ENCODE data around the gene RHOT2.
A peak's percentile ranks its signal among the peaks of the same experiment; 100 is the strongest.

RHOT2 gene

DNA sequence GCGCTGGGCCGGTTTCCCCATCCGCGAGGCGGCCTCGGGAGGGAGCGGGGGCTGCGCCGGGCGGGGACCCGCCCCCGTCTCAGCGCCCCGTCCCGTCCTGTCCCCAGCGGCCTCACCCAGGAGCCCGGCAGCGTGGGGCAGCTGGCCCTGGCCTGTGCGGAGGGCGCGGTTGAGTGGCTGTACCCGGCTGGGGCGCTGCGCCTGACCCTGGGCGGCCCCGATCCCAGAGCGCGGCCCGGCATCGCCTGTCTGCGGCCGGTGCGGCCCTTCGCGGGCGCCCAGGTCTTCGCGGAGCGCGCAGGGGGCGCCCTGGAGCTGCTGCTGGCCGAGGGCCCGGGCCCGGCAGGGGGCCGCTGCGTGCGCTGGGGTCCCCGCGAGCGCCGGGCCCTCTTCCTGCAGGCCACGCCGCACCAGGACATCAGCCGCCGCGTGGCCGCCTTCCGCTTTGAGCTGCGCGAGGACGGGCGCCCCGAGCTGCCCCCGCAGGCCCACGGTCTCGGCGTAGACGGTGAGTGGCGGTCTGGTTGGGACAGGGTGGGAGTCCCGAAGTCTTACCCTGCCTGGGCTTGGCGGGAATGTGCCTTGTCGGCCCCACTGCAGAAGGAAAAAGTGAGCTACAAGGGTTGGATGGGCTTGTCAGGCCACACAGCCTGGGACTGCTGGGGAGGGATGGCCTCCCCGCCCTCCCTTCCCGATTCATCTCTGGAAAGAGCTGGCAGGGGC lies 47.7 kb downstream of the RHOT2 start:
- no peak for DNase-seq (ENCODE audit: low read depth)

DNA sequence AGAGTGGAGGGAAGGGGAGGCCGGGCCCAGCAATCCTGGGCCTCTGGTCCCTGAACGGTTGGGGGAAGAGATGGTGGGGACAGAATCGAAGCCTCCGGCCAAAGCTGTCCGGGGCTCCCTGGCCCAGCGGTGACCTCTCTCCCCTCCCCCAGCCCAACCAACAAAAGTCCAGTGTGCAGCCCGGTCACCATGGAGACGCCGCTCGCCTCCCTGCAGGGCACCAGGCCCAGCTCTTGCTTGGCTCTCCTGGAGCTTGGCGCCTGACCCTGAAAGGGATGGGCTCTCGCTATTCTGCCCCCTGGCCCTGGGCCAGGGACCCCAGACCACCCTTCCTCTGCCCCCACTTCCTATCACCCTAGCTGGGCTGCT lies 48.3 kb downstream of the RHOT2 start:
- no peak for DNase-seq (ENCODE audit: low read depth)

DNA sequence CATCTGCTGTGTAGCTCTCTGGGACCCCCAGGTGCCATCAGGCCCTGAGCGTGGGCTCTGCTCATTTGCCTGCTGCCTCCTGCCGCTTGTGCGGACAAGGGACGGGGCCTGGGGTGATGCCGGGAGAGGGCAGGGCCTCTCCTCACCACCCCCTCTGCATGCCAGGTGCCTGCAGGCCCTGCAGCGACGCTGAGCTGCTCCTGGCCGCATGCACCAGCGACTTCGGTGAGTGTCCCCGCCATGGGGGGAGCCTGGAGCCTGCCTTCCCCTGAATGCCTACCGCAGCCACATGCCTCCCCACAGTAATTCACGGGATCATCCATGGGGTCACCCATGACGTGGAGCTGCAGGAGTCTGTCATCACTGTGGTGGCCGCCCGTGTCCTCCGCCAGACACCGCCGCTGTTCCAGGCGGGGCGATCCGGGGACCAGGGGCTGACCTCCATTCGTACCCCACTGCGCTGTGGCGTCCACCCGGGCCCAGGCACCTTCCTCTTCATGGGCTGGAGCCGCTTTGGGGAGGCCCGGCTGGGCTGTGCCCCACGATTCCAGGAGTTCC lies 48.9 kb downstream of the RHOT2 start:
- no peak for DNase-seq (ENCODE audit: low read depth)

DNA sequence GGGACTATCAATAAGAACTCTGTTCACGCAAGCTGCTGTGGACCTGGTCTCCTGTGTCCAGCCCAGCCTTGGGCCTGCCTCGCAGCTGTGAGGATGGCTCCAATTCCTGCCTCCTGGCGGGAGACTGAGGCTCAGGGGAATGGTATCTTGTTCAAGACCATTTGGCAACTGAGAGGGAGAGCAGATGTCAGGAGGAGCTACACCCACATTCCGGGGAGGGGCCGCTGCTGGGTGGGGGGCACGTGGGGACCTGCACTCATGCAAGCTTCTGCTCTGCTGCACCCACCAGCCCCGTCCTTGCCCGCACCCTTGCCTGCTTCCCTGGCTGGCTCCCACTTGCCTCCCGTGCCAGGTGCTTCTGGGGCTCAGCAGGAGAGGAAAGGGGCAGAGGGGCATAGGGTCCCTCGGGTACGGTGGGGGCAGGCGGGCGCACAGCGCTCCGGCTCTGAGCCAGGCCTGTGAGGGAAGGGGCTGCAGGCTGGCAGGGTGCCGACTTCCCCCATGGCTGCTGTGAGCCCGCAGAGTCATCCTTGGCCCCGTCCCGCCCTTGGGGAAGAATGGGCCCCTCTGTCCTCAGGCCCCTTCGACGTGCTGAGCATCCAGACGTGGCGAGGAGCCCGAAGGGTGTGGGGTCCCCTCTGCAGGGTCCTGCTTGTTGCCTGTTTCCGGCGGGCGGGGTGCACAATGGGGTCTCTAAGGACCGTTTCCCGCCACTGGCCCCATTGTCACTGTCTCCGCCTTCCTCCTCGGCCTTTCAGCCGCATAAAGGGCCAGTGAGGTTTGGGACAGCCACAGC lies 49.7 kb downstream of the RHOT2 start:
- no peak for DNase-seq (ENCODE audit: low read depth)

DNA sequence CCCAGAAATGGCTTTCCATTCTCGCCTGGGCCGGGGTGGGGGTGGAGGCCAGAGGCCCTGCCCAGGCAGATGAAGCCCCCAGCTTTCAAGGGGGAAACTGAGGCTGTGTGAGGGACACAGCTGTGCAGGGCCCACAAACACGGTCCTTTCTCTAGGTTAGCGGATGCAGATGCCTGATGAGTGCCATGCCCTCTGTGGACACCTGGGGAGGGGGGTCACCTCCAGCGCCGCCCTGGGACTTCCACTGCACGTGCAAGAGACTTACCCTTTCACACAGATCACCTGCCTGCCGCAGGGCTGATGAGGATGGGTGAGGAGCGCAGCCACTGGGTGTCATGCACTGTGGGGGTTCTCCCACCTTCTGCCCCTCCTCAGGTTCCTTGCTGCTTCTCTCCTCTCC lies 50.5 kb downstream of the RHOT2 start:
- DNase-seq (ENCODE audit: low read depth), result no peak

DNA sequence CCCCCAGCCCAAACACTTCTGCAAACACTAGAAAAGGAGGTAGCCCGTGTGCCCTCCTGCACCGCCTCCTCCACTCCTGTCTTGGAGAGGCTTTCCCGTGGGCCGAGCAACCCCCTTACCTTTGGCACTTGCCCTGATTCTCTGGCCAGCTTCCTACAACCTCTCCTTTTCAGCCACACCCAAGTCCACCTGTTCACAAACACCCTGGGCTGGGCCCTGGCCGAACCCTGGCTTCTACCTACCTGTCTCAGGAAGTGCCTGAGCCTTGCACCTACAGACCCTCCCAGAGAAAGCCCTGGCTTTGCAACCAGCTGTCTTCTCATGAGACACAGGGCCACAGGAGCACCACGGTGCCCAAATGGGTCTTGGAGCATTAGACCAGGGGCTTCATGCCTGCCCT lies 51.0 kb downstream of the RHOT2 start:
- no peak for DNase-seq (ENCODE audit: low read depth)

DNA sequence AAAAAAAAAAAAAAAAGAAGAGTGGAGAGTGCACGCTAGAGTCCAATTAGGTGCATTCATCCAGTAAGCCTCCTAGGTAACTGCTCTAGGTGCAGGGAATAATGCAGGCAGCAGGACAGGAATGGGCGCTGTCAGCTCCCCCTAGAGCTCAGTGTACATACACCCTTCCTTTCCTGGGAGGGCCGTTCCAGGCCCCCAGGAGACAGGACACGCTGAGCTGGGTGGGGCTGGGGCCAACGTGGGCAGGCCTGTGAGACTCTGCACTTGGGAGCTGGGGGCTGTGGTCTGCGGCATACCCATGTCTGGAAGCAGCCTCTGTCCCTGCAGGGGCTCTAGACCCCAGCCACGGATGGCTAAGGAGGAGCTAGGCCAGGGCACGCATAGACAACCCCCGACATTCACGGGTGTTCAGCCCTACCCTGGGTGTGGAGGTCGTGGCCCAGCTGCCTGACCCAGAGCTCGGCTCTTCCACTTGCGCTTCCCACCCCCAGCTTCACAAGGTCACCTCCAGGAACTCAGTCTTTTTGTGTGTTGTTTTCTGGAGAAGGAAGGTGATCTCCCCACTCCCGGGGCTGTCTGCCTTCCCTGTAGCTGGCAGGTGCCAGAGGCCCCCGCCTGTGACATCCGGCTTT lies 52.0 kb downstream of the RHOT2 start:
- DNase-seq (ENCODE audit: low read depth), result no peak

DNA sequence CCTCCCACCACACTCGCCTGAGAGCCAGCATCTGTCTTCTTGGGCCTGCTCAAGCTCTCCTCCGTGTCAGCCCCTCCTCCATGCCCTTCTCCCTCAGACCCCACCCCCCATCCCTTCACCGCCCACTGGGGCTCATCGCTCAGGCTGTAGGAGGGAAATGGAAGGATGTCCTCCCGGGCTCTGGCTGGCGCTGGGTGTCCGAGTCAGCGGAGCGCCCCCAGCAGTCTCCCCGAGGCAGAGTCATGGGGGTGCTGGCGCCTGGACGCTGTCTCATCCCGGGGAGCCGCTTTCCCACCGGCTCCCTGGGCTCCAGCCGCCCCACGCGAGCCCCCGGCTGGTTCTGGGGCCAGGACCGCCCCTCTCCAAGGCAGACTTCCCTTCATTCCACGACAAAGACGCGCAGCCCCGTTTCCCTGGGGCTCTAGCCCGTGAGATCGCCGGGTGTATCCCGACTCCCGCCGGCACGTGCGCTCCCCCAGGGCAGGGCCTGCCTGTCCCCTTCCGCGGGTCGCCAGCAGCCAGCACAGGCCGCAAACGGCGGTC lies 52.6 kb downstream of the RHOT2 start:
- DNase-seq (ENCODE audit: low read depth), result no peak

DNA sequence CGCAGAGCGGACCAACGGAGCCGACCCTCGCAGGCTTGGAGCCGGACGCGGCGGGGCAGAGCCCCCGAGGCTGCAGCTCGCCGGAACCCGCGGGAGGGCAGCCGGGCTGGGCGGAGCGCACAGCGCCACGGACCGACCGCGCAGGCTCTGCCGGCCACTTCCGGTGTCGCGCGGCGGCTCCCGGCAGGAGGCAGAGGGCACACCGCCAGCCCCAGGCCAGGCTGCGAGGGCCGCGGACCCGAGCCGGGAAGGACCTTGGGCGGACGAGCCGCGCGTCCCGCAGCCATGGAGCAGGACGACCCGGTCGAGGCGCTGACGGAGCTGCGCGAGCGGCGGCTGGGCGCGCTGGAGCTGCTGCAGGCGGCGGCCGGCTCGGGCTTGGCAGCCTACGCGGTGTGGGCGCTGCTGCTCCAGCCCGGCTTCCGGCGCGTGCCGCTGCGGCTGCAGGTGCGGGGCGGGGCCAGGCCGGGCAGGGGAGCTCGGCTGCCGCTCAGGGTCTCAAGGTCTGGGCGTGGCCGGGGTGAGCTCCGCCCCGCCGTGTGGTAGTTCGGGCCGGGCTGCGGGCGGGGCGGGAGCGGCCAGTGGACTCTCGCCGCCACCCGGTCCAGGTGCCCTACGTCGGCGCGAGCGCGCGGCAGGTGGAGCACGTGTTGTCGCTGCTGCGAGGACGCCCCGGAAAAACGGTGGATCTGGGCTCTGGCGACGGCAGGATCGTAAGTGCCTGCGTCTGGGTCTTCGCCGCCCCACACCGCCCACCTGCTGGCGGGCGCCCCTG lies 53.2 kb downstream of the RHOT2 start, which contains the start of gene ANTKMT:
ANTKMT (plus strand) TSS at position 157 of the 775 bp plus-strand sequence; CDS start at position 286, 129 bp downstream.
- peak; percentile 49 for DNase-seq (ENCODE audit: low read depth)

DNA sequence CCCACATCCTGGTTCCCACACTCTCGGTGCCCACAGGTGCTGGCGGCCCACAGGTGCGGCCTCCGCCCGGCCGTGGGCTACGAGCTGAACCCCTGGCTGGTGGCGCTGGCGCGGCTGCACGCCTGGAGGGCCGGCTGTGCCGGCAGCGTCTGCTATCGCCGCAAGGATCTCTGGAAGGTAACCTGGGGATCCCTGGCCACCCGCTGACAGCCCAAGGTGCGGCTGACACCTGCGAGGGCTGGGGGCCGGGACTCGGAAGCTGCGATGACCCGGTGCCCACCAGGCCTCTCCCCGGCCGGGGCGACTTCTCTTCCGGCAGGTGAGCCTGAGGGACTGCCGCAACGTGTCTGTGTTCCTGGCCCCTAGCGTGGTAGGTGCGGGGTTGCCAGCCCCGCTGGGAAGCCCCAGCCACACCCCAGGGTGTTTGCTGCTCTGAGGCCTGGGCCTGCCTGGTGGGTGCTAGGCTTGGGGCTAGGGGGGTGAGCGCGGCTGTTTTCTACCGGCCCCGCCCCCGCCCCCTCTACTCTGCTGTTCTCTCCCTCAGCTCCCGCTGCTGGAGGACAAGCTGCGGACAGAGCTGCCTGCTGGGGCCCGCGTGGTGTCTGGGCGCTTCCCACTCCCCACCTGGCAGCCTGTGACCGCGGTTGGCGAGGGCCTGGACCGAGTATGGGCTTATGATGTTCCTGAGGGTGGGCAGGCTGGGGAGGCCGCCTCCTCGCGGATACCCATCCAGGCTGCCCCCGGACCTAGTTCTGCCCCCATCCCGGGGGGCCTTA lies 54.0 kb downstream of the RHOT2 start:
- no peak for DNase-seq (ENCODE audit: low read depth)

DNA sequence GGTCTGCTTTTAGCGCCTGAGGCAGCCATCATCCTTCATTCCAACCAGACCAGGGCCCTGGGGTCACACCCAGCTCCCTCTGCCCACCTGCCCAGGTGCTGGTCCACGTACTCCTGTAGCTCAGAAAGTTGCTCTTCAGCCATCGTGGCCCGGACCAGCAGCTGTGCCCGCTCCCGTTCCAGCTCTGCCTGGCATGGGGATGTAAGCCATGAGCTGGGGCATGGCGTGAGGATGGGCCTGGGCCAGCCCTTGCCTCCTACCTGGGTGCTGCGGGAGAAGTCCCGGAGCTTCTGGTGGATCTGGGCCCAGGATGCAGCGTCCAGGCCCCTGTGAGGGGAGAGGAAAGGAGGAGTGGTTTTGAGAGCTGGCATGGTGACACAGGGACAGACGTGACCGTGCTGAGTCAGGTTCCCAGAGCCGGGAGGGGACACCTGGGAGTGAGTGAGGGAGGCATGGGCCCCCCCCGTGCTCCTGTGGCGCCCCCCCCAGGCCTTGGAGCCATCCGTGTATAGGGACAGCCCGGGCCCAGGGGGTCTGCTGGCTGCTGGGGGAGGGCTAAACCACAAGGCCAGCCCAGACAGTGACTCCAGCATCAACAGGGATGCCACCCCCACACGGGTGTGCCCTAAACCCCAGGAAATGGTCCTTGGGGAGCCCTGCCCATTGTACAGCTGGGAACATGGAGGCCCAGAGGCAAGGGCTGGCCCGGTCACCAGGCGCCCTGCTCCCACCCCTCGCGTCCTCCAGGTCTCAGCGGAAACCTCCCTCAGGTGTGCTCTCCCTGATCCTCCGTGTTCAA lies 55.1 kb downstream of the RHOT2 start:
- DNase-seq (ENCODE audit: low read depth), result no peak

DNA sequence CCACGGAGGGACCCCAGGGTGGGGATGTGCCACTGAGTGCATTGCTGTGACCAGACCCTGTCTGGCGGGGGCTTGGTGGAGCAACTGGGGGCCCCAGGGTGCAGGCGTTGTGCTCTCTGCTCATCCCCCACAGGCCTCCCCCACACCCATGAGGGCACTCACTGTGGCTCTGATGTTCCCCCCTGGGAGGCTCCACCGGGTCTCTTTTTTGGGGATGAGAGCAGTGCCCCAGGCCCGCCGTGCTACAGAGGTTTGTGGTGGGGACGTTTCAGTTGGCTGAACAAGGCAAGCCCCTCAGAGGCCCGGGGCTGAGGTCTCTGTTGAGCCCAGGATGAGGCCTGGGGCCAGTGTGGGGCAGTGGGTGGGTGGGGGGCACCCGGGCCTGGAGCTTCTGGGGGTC lies 55.8 kb downstream of the RHOT2 start:
- DNase-seq (ENCODE audit: low read depth), result no peak

Measured in activated T-cell treated with anti-CD3 and anti-CD28 coated beads for 1 hour (primary cell).